Prostate gland (tissue), 2 donors: ENCODE data around the gene CCDC124.

Experiments
- CTCF ChIP-seq, 4 experiments: fragments of 200-600 bp in 2 of 4; fragments of 450-650 bp in 2 of 4; sonication (generic) in 2 of 4; IDR thresholded peaks; 1 replicate in 3 of 4; 2 replicates in 1 of 4; pipeline ENCODE4 v1.5.1; 2016 to 2019; ENCODE audit warnings: antibody characterized with exemption in 4 of 4, mild to moderate bottlenecking in 2 of 4, moderate library complexity in 2 of 4
- POLR2A ChIP-seq: fragments of 450-650 bp; IDR thresholded peaks from one replicate; pipeline ENCODE4 v1.6.1; 2016; ENCODE audit warnings: antibody characterized with exemption, mild to moderate bottlenecking

- no peak for TF ChIP-seq CTCF (IDR thresholded peaks at IDR 0.05)
- no peak for TF ChIP-seq POLR2A
Measured at GRCh38 chr19:17902701-17903100, 30.1 kb upstream of the CCDC124 start.
